Measurements from ENCODE around the gene SDF4.

GRCh38 chr1:1273209-1273511 lies 41.4 kb upstream of the SDF4 start:
- TF ChIP-seq GATA2 (IDR thresholded peaks at IDR 0.05; ENCODE audit: low read depth, low read length) (no peak), GATA3 (IDR thresholded peaks at IDR 0.05; ENCODE audit: low read depth, low read length) (no peak)

Measured in SH-SY5Y (cell line).